Endodermal cell (in vitro differentiated cells): ENCODE results near the gene APOBEC3A. TPM values are rescaled to one million over a fixed set of nuclear protein-coding genes. Genes with fewer than 3 reads are reported as not detected.

Source experiments
- DNase-seq: peaks from one replicate; pipeline ENCODE4 v3.0.0-alpha.2; 2017
- H3K27ac ChIP-seq: 2 replicates; pipeline ENCODE4 v1.5.1; 2013; ENCODE audit warnings: mild to moderate bottlenecking, low read depth, low read length, moderate library complexity
- H3K27me3 ChIP-seq: 2 replicates; pipeline ENCODE4 v1.6.1; 2013; ENCODE audit warnings: mild to moderate bottlenecking, low read length, moderate library complexity; ENCODE audit not compliant: insufficient read depth, control insufficient read depth, poor library complexity, severe bottlenecking
- H3K36me3 ChIP-seq: 2 replicates; pipeline ENCODE4 v1.7.0; 2013; ENCODE audit warnings: mild to moderate bottlenecking, low read length, moderate library complexity; ENCODE audit not compliant: control insufficient read depth, insufficient read depth
- H3K4me1 ChIP-seq: one replicate; pipeline ENCODE4 v1.7.0; 2013; ENCODE audit warnings: low read length; ENCODE audit not compliant: control insufficient read depth, insufficient read depth
- H3K4me3 ChIP-seq: 2 replicates; pipeline ENCODE4 v1.5.1; 2013; ENCODE audit warnings: mild to moderate bottlenecking, low read length, moderate library complexity
- H3K9ac ChIP-seq: 2 replicates; pipeline ENCODE4 v1.6.1; 2013; ENCODE audit warnings: mild to moderate bottlenecking, low read length, moderate library complexity; ENCODE audit not compliant: poor library complexity, severe bottlenecking; ENCODE audit errors: extremely low read depth
- H3K9me3 ChIP-seq: 2 replicates; pipeline ENCODE4 v1.6.1; 2013; ENCODE audit warnings: mild to moderate bottlenecking, low read length, moderate library complexity; ENCODE audit not compliant: control insufficient read depth
- H3K27ac Mint-ChIP-seq: 2 replicates; pipeline ENCODE4 v1.8.0; 2020; ENCODE audit warnings: mixed read lengths
- H3K27me3 Mint-ChIP-seq: 2 replicates; pipeline ENCODE4 v1.8.0; 2021; ENCODE audit warnings: mild to moderate bottlenecking, mixed read lengths; ENCODE audit not compliant: insufficient read depth
- H3K36me3 Mint-ChIP-seq: 2 replicates; pipeline ENCODE4 v1.8.0; 2020; ENCODE audit warnings: low read depth, mixed read lengths
- H3K4me1 Mint-ChIP-seq: 2 replicates; pipeline ENCODE4 v1.8.0; 2020; ENCODE audit warnings: mixed read lengths
- H3K4me3 Mint-ChIP-seq: 2 replicates; pipeline ENCODE4 v1.8.0; 2020; ENCODE audit warnings: mild to moderate bottlenecking, moderate library complexity, mixed read lengths
- H3K9me3 Mint-ChIP-seq: 2 replicates; pipeline ENCODE4 v1.8.0; 2020; ENCODE audit warnings: mild to moderate bottlenecking, mixed read lengths
- CTCF ChIP-seq: fragments of 200-600 bp; sonication (generic); conservative IDR thresholded peaks from 2 replicates; pipeline ENCODE4 v1.5.0; 2021; ENCODE audit warnings: antibody characterized with exemption, mild to moderate bottlenecking
- WGBS, 2 experiments: methylation state at CpG; one replicate each; pipeline versions ENCODE4 v1.1.5 to v1.1.7; 2013; ENCODE audit warnings: missing lambda C conversion rate in 2 of 2, mixed read lengths in 1 of 2; ENCODE audit not compliant: insufficient coverage in 1 of 2, insufficient read length in 1 of 2; 5-methylcytosine and 5-hydroxymethylcytosine counted together
- total RNA-seq, 2 donors: library from RNA; stranded (reverse); fragmentation: NEBNext Ultra II Directional in 1 of 2; extraction: Animal tissue kit (Norgen Biotek cat#: 25700) in 1 of 2; gene quantifications; 2 replicates in 1 of 2; 3 replicates in 1 of 2; pipeline ENCODE4 v1.2.1, GENCODE V29; 2021

APOBEC3A gene
- total RNA-seq, 2 donors from 2014 or later: not detected

DNA sequence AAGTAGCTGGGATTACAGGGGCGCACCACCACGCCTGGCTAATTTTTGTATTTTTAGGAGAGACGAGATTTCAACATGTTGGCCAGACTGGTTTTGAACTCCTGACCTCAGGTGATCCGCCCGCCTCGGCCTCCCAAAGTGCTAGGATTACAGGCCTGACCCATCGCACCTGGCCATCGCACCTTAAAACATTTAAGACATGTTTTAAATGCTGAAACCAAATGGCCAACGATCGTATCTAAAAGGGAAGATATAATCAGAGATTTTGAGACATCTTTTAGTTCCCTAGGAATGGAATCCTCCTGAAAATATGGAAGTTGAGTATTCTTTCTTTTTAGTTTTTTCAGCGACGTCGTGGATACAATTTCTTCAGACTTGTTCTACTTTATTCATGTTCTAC is 21.8 kb upstream of the APOBEC3A start:
- peaks cover 4% of the 10 kb centered on the region for H3K27me3 Mint-ChIP-seq
- TF ChIP-seq CTCF: no peak
- H3K36me3 Mint-ChIP-seq: no peaks in the 10 kb centered on the region

GRCh38 chr22:38936562-38936961 is 20.8 kb upstream of the APOBEC3A start:
- Histone ChIP-seq H3K36me3 (no peaks in the 10 kb centered on the region), H3K4me3 (no peak overlapping the region), H3K9ac (no peak overlapping the region), H3K9me3 (no peaks in the 10 kb centered on the region), H3K27me3 (no peaks in the 10 kb centered on the region), H3K4me1 (no peaks in the 10 kb centered on the region), H3K27ac (no peak overlapping the region)
- H3K4me1 Mint-ChIP-seq: no peaks in the 10 kb centered on the region
- H3K4me3 Mint-ChIP-seq: no peak overlapping the region
- no peak for DNase-seq
- peaks cover 5% of the 10 kb centered on the region for H3K27me3 Mint-ChIP-seq
- H3K36me3 Mint-ChIP-seq: no peaks in the 10 kb centered on the region
- TF ChIP-seq CTCF: no peak
- no peak overlapping the region for H3K27ac Mint-ChIP-seq
- peaks cover 5% of the 10 kb centered on the region for H3K9me3 Mint-ChIP-seq
- WGBS, 2 experiments: 83 to 85% methylated on average over 14 to 17 of the region's 17 CpGs

More for the DNA sequence above, 21.8 kb upstream of the APOBEC3A start:
- Histone ChIP-seq H3K36me3 (no peaks in the 10 kb centered on the region), H3K9me3 (no peaks in the 10 kb centered on the region), H3K4me1 (no peaks in the 10 kb centered on the region), H3K4me3 (no peak overlapping the region), H3K9ac (no peak overlapping the region), H3K27ac (no peak overlapping the region), H3K27me3 (no peaks in the 10 kb centered on the region)
- DNase-seq: no peak
- Mint-ChIP-seq H3K4me3 (no peak overlapping the region), H3K27ac (no peak overlapping the region), H3K9me3 (peaks cover 5% of the 10 kb centered on the region), H3K4me1 (no peaks in the 10 kb centered on the region)
- 95 to 96% methylated on average over 10 of the region's 13 CpGs for WGBS, 2 experiments

DNA sequence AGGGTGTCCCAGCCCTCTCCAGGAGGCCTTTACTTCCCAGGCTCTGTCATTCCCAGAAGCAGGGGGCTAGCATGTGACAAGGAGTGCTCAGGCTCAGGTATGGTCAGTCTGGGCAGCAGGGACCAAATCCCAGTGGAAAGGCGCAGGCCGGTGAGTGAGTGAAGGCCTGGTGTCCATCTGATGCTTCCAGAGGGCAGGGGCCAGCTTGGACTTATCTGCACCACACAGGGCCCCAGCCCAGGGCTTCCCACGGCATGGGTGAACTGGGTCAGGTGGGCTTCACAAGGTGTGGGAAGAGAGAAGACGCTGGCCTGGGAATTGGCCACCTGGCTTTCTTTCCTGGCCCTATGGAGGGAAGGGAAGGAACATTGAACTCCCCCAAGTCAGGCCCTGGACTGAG is 20.4 kb upstream of the APOBEC3A start:
- H3K36me3 ChIP-seq: no peaks in the 10 kb centered on the region
- no peaks in the 10 kb centered on the region for H3K27me3 ChIP-seq
- Mint-ChIP-seq H3K36me3 (no peaks in the 10 kb centered on the region), H3K4me3 (no peak overlapping the region), H3K27me3 (peaks cover 6% of the 10 kb centered on the region), H3K27ac (no peak overlapping the region), H3K4me1 (no peaks in the 10 kb centered on the region), H3K9me3 (peaks cover 4% of the 10 kb centered on the region)
- TF ChIP-seq CTCF: no peak
- no peak overlapping the region for H3K9ac ChIP-seq
- H3K9me3 ChIP-seq: no peaks in the 10 kb centered on the region
- 93 to 95% methylated on average over 2 to 4 of the region's 4 CpGs for WGBS, 2 experiments
- DNase-seq: no peak
- no peak overlapping the region for H3K4me3 ChIP-seq
- H3K27ac ChIP-seq: no peak overlapping the region
- H3K4me1 ChIP-seq: no peaks in the 10 kb centered on the region
